ENCODE results near the gene MLEC. TPM values are rescaled to one million over a fixed set of nuclear protein-coding genes. Genes with fewer than 3 reads are reported as not detected.

Gene MLEC
- total and polyA plus RNA-seq, 2 of the 13 experiments (the other 11 are each of a cell fraction or from before 2014, with no cell fraction given), result 49.8 to 156 TPM

DNA sequence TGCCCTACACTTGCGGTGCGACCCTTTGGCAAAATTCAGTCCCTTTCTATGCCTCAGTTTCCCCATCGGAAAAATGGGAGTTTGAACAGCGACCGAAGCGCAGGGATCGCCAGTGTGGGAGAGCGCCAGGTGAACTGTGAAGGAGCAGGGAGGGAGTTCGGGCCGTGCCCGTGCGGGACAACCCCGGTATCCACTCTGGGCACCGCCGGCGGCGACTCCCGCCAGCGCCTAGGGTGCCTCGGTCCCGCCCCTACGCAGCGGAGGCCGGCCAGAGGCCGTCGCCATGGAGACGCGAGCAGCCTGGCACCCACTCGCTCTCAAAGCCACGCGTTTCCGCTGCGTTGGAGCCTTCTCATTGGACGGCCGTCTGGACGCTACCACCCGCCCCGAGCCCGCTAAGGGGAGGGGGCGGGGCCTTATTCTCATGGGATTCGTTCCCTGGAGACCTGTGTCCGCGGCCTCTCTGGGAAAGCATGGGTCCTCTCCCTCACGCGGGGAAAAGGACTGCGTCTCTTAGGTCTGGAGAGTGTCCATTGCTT, 729 bp upstream of the MLEC start (continued):
- TF ChIP-seq, protein P1, sequence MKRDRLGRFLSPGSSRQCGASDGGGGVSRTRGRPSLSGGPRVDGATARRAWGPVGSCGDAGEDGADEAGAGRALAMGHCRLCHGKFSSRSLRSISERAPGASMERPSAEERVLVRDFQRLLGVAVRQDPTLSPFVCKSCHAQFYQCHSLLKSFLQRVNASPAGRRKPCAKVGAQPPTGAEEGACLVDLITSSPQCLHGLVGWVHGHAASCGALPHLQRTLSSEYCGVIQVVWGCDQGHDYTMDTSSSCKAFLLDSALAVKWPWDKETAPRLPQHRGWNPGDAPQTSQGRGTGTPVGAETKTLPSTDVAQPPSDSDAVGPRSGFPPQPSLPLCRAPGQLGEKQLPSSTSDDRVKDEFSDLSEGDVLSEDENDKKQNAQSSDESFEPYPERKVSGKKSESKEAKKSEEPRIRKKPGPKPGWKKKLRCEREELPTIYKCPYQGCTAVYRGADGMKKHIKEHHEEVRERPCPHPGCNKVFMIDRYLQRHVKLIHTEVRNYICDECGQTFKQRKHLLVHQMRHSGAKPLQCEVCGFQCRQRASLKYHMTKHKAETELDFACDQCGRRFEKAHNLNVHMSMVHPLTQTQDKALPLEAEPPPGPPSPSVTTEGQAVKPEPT (CRISPR knock-in tag; IDR thresholded peaks at IDR 0.05; ENCODE audit: low read depth), result 0 out of 2 replicates have a peak, but pooled peaks have one; percentile 9
- no peak for TF ChIP-seq ATF5 (CRISPR knock-in tag; IDR thresholded peaks at IDR 0.05; ENCODE audit: low read depth)
- TF ChIP-seq KLF12 (CRISPR knock-in tag; IDR thresholded peaks at IDR 0.05; ENCODE audit: borderline replicate concordance), result no peak; the same call in 1 of the 2 replicates
- TF ChIP-seq MLX (CRISPR knock-in tag; IDR thresholded peaks at IDR 0.05), result no peak
- TF ChIP-seq YEATS4 (CRISPR knock-in tag; IDR thresholded peaks at IDR 0.05; ENCODE audit: borderline replicate concordance), result no peak
- no peak for TF ChIP-seq ZNF12 (CRISPR knock-in tag; IDR thresholded peaks at IDR 0.05)
- TF ChIP-seq ZNF670 (CRISPR knock-in tag; IDR thresholded peaks at IDR 0.05; ENCODE audit: borderline replicate concordance), result no peak
- TF ChIP-seq KDM1A (CRISPR knock-in tag; IDR thresholded peaks at IDR 0.05), result no peak
- TF ChIP-seq, protein P2, sequence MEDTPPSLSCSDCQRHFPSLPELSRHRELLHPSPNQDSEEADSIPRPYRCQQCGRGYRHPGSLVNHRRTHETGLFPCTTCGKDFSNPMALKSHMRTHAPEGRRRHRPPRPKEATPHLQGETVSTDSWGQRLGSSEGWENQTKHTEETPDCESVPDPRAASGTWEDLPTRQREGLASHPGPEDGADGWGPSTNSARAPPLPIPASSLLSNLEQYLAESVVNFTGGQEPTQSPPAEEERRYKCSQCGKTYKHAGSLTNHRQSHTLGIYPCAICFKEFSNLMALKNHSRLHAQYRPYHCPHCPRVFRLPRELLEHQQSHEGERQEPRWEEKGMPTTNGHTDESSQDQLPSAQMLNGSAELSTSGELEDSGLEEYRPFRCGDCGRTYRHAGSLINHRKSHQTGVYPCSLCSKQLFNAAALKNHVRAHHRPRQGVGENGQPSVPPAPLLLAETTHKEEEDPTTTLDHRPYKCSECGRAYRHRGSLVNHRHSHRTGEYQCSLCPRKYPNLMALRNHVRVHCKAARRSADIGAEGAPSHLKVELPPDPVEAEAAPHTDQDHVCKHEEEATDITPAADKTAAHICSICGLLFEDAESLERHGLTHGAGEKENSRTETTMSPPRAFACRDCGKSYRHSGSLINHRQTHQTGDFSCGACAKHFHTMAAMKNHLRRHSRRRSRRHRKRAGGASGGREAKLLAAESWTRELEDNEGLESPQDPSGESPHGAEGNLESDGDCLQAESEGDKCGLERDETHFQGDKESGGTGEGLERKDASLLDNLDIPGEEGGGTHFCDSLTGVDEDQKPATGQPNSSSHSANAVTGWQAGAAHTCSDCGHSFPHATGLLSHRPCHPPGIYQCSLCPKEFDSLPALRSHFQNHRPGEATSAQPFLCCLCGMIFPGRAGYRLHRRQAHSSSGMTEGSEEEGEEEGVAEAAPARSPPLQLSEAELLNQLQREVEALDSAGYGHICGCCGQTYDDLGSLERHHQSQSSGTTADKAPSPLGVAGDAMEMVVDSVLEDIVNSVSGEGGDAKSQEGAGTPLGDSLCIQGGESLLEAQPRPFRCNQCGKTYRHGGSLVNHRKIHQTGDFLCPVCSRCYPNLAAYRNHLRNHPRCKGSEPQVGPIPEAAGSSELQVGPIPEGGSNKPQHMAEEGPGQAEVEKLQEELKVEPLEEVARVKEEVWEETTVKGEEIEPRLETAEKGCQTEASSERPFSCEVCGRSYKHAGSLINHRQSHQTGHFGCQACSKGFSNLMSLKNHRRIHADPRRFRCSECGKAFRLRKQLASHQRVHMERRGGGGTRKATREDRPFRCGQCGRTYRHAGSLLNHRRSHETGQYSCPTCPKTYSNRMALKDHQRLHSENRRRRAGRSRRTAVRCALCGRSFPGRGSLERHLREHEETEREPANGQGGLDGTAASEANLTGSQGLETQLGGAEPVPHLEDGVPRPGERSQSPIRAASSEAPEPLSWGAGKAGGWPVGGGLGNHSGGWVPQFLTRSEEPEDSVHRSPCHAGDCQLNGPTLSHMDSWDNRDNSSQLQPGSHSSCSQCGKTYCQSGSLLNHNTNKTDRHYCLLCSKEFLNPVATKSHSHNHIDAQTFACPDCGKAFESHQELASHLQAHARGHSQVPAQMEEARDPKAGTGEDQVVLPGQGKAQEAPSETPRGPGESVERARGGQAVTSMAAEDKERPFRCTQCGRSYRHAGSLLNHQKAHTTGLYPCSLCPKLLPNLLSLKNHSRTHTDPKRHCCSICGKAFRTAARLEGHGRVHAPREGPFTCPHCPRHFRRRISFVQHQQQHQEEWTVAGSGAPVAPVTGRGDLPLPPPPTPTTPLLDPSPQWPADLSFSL (CRISPR knock-in tag; IDR thresholded peaks at IDR 0.05), result 0 out of 2 replicates have a peak, but pooled peaks have one; percentile 17
- TF ChIP-seq PAXIP1 (CRISPR knock-in tag; conservative IDR thresholded peaks at IDR 0.05), result no peak; the same call in 1 of the 2 replicates
- TF ChIP-seq ZMYM4 (CRISPR knock-in tag; IDR thresholded peaks at IDR 0.05), result no peak
- no peak for TF ChIP-seq NCOA2 (CRISPR knock-in tag; IDR thresholded peaks at IDR 0.05)
- TF ChIP-seq, protein P3, sequence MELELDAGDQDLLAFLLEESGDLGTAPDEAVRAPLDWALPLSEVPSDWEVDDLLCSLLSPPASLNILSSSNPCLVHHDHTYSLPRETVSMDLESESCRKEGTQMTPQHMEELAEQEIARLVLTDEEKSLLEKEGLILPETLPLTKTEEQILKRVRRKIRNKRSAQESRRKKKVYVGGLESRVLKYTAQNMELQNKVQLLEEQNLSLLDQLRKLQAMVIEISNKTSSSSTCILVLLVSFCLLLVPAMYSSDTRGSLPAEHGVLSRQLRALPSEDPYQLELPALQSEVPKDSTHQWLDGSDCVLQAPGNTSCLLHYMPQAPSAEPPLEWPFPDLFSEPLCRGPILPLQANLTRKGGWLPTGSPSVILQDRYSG (CRISPR knock-in tag; IDR thresholded peaks at IDR 0.05), result no peak
